ENCODE data around the gene JTB. TPM values are rescaled to one million over a fixed set of nuclear protein-coding genes. Genes with fewer than 3 reads are reported as not detected.

JTB gene
- total and polyA plus RNA-seq, 9 of the 15 experiments (the other 6 are each of a cell fraction or from before 2014, with no cell fraction given), result 24.7 to 308 (median 151) TPM

- H3K4me2 ChIP-seq (ENCODE audit: insufficient read depth, low read length), result peak overlapping the region; percentile 87
- H3K27ac ChIP-seq (ENCODE audit: extremely low read depth, low read depth, low read length), result no peak overlapping the region
- TF ChIP-seq YY1 (IDR thresholded peaks at IDR 0.05; ENCODE audit: borderline replicate concordance in 1 of 3, control insufficient read depth in 1 of 3, extremely low read depth in 1 of 3, insufficient read depth in 3 of 3, insufficient read length in 1 of 3, insufficient replicate concordance in 2 of 3, low read depth in 1 of 3, low read length in 2 of 3), result no peak
- TF ChIP-seq VEZF1 (CRISPR knock-in tag; IDR thresholded peaks at IDR 0.05), result no peak
- TF ChIP-seq MCM3 (IDR thresholded peaks at IDR 0.05), result no peak
- no peak for TF ChIP-seq RBM22 (IDR thresholded peaks at IDR 0.05; ENCODE audit: low read depth, low read length, poor library complexity, severe bottlenecking)
- TF ChIP-seq NR3C1 (CRISPR knock-in tag; IDR thresholded peaks at IDR 0.05), result no peak
- no peak for TF ChIP-seq STAG1 (CRISPR knock-in tag; IDR thresholded peaks at IDR 0.05; ENCODE audit: borderline replicate concordance)
- no peak for TF ChIP-seq ZNF175 (CRISPR knock-in tag; IDR thresholded peaks at IDR 0.05; ENCODE audit: low read depth)
- no peak for TF ChIP-seq ZBTB8A (IDR thresholded peaks at IDR 0.05; ENCODE audit: partially characterized antibody)
- TF ChIP-seq NR2C1 (IDR thresholded peaks at IDR 0.05), result no peak
- no peak for TF ChIP-seq NR2C1 (tag; IDR thresholded peaks at IDR 0.05)
- no peak for TF ChIP-seq ZNF512 (tag; IDR thresholded peaks at IDR 0.05)
- no peak for TF ChIP-seq ZNF583 (CRISPR knock-in tag; IDR thresholded peaks at IDR 0.05)
- no peak for TF ChIP-seq NR1H2 (CRISPR knock-in tag; IDR thresholded peaks at IDR 0.05)
- in situ Hi-C loops (cut with MboI) (no loop called here), intact Hi-C loops (cut with micrococcal nuclease) (loop anchor here (5.0 kb wide), 1 partner anchor 172 kb away; no protein-coding TSS in a partner anchor)
- no peaks in the 10 kb centered on the region for H3K27me3 ChIP-seq (ENCODE audit: control insufficient read depth in 2 of 2, insufficient read depth in 2 of 2, low read length in 2 of 2)
- ChIA-PET POLR2A (interaction anchor here (0.7 to 4.8 kb wide), 5 partner anchors 8 to 76 kb away, joined by 3 to 84 read pairs (median 9); partner anchors contain the start of genes JTB and RPS27), CTCF (ENCODE audit: low intra/inter-chr PET ratio) (no interaction called here)
- H3K36me3 ChIP-seq (ENCODE audit: control insufficient read depth, insufficient read depth, low read length), result peaks cover 10% of the 10 kb centered on the region; the same call in 2 of the 3 replicates
- peaks cover 7 to 13% of the 10 kb centered on the region in 2 experiments; a peak in 4 of 5 replicates for H3K4me1 ChIP-seq (replicated peaks in 1 of 2; ENCODE audit: control insufficient read depth in 2 of 2, insufficient read depth in 2 of 2, low read length in 2 of 2)
- H3K9ac ChIP-seq (ENCODE audit: insufficient read depth in 1 of 2, low read depth in 2 of 2, low read length in 2 of 2), result peak overlapping the region; percentile 41 to 89; a peak in 3 of 4 replicates
- FAIRE-seq (no peak), ATAC-seq (no peak), DNase-seq (ENCODE audit: extremely low read depth in 1 of 4, low spot score in 3 of 4) (no peak)
- peak overlapping the region; percentile 51; the same call in 1 of the 2 replicates for H3K4me3 ChIP-seq
- no peaks in the 10 kb centered on the region for H3K9me3 ChIP-seq (replicated peaks; ENCODE audit: control insufficient read depth, insufficient read depth, low read depth, low read length)
- whole genome bisulfite sequencing (ENCODE audit: insufficient coverage, low coverage, missing lambda C conversion rate), result 79% methylated on average over 2 of the region's 2 CpGs
- H3K9me1 ChIP-seq (ENCODE audit: control insufficient read depth, insufficient read depth, low read length), result no peaks in the 10 kb centered on the region
- H3K79me2 ChIP-seq (ENCODE audit: control insufficient read depth, insufficient read depth, low read length), result peaks cover 31% of the 10 kb centered on the region
- H2AFZ ChIP-seq (ENCODE audit: low read depth, low read length), result no peak overlapping the region
- no TSS peak for BruUV-seq (replicated peaks)
- no peaks in the 10 kb centered on the region for H4K20me1 ChIP-seq (replicated peaks; ENCODE audit: control insufficient read depth, insufficient read depth, low read length)
These were observed 8.5 kb downstream of the JTB start for GRCh38 chr1:153968972-153969371.
